ENCODE measurements around the gene SLC6A4.

- TF ChIP-seq CTCF (IDR thresholded peaks at IDR 0.05 in 8 of 11, conservative IDR thresholded peaks at IDR 0.05 in 3 of 11) (no peak), POLR2A (IDR thresholded peaks at IDR 0.05) (no peak), POLR2AphosphoS5 (IDR thresholded peaks at IDR 0.05) (no peak)
Observed at GRCh38 chr17:30158896-30159625, 76.4 kb downstream of the SLC6A4 start.

All from spleen (tissue), 7 donors.